Loucy (cell line): Measurements from ENCODE around the gene ZBTB16.
"Not testable (repeated sequence)": the region's sequence is repeated elsewhere in the genome, so short reads cannot be mapped to it uniquely, and the experiment has no call there.

Source experiments
- H2AFZ ChIP-seq: fragments of 200-600 bp; sonication (generic); 2 replicates; pipeline ENCODE4 v1.6.0; 2016; ENCODE audit warnings: antibody characterized with exemption, mild to moderate bottlenecking, low read length, moderate library complexity
- H3F3A ChIP-seq: fragments of 200-600 bp; 2 replicates; pipeline ENCODE4 v1.6.0; 2016; ENCODE audit warnings: antibody characterized with exemption, low read depth, mild to moderate bottlenecking
- H3K27me3 ChIP-seq: fragments of 200-600 bp; sonication (generic); 2 replicates; pipeline ENCODE4 v1.6.1; 2014; ENCODE audit warnings: low read length, mild to moderate bottlenecking; ENCODE audit not compliant: insufficient read depth, poor library complexity, severe bottlenecking
- H3K36me3 ChIP-seq: fragments of 200-600 bp; sonication (generic); 2 replicates; pipeline ENCODE4 v1.6.1; 2016; ENCODE audit warnings: low read length; ENCODE audit not compliant: insufficient read depth
- H3K4me1 ChIP-seq: fragments of 200-600 bp; sonication (generic); 2 replicates; pipeline ENCODE4 v1.5.1; 2014; ENCODE audit warnings: low read length, mild to moderate bottlenecking; ENCODE audit not compliant: insufficient read depth, poor library complexity, severe bottlenecking
- H3K4me2 ChIP-seq: fragments of 200-600 bp; sonication (generic); 2 replicates; pipeline ENCODE4 v1.6.0; 2014; ENCODE audit warnings: antibody characterized with exemption, low read length, low read depth, mild to moderate bottlenecking; ENCODE audit not compliant: poor library complexity, severe bottlenecking
- H3K4me3 ChIP-seq: fragments of 200-600 bp; sonication (generic); 2 replicates; pipeline ENCODE4 v1.5.1; 2014; ENCODE audit warnings: low read length, mild to moderate bottlenecking, mixed read lengths; ENCODE audit not compliant: poor library complexity, severe bottlenecking
- H3K79me2 ChIP-seq: fragments of 200-600 bp; sonication (generic); 2 replicates; pipeline ENCODE4 v1.6.1; 2014; ENCODE audit warnings: low read length; ENCODE audit not compliant: insufficient read depth
- H3K9ac ChIP-seq: fragments of 200-600 bp; sonication (generic); 2 replicates; pipeline ENCODE4 v1.6.0; 2014; ENCODE audit warnings: mild to moderate bottlenecking, low read depth, low read length, moderate library complexity; ENCODE audit not compliant: poor library complexity, severe bottlenecking
- H3K9me2 ChIP-seq: fragments of 200-600 bp; sonication (generic); replicated peaks from 2 replicates; pipeline ENCODE4 v1.6.1; 2016; ENCODE audit warnings: low read depth, low read length, mixed read lengths
- H3K9me3 ChIP-seq: fragments of 200-600 bp; sonication (generic); 2 replicates; pipeline ENCODE4 v1.6.1; 2014; ENCODE audit warnings: mild to moderate bottlenecking, antibody characterized with exemption, low read length, low read depth; ENCODE audit not compliant: insufficient read depth
- H4K20me1 ChIP-seq: fragments of 200-600 bp; sonication (generic); 2 replicates; pipeline ENCODE4 v1.6.0; 2014; ENCODE audit warnings: antibody characterized with exemption, low read length, mild to moderate bottlenecking; ENCODE audit not compliant: insufficient read depth, poor library complexity, severe bottlenecking
- CTCF ChIP-seq: fragments of 200-600 bp; sonication (generic); conservative IDR thresholded peaks from 2 replicates; pipeline ENCODE4 v1.5.1; 2014; ENCODE audit warnings: mild to moderate bottlenecking, antibody characterized with exemption, low read length
- EZH2phosphoT487 ChIP-seq: fragments of 200-600 bp; IDR thresholded peaks from 2 replicates; pipeline ENCODE4 v1.6.1; 2018; ENCODE audit warnings: antibody characterized with exemption, mild to moderate bottlenecking, moderate library complexity, borderline replicate concordance

The ZBTB16 gene

GRCh38 chr11:114049050-114049449, 10.5 kb upstream of the ZBTB16 start:
- Histone ChIP-seq H3K4me2 (no peak overlapping the region), H3K79me2 (no peaks in the 10 kb centered on the region), H3K4me3 (no peak overlapping the region), H3K36me3 (no peaks in the 10 kb centered on the region), H2AFZ (no peak overlapping the region), H3K9me2 (no peaks in the 10 kb centered on the region), H3K9ac (no peak overlapping the region), H3F3A (no peaks in the 10 kb centered on the region), H3K27me3 (no peaks in the 10 kb centered on the region), H4K20me1 (no peaks in the 10 kb centered on the region), H3K9me3 (no peaks in the 10 kb centered on the region), H3K4me1 (peaks cover 9% of the 10 kb centered on the region)
- TF ChIP-seq EZH2phosphoT487 (no peak), CTCF (no peak)

- H3K9ac ChIP-seq, H3K4me3 ChIP-seq, H2AFZ ChIP-seq, H4K20me1 ChIP-seq, H3K79me2 ChIP-seq, H3K4me1 ChIP-seq, H3K9me2 ChIP-seq, H3K36me3 ChIP-seq, H3F3A ChIP-seq, H3K9me3 ChIP-seq, H3K4me2 ChIP-seq, H3K27me3 ChIP-seq: not testable (repeated sequence)
Observed at GRCh38 chr11:114049766-114050165, 9.7 kb upstream of the ZBTB16 start.

GRCh38 chr11:114050258-114050927, 9.1 kb upstream of the ZBTB16 start:
- TF ChIP-seq CTCF (no peak), EZH2phosphoT487 (no peak)
- Histone ChIP-seq H3K36me3 (no peaks in the 10 kb centered on the region), H3K27me3 (no peaks in the 10 kb centered on the region), H3K79me2 (no peaks in the 10 kb centered on the region), H3K9ac (no peak overlapping the region), H4K20me1 (no peaks in the 10 kb centered on the region), H3K4me3 (no peak overlapping the region), H3F3A (no peaks in the 10 kb centered on the region), H3K9me3 (no peaks in the 10 kb centered on the region), H2AFZ (no peak overlapping the region), H3K4me2 (no peak overlapping the region), H3K9me2 (no peaks in the 10 kb centered on the region), H3K4me1 (no peaks in the 10 kb centered on the region)

- Histone ChIP-seq H3K4me1 (peaks cover 2% of the 10 kb centered on the region), H3K4me3 (no peak overlapping the region), H4K20me1 (no peaks in the 10 kb centered on the region), H3K36me3 (no peaks in the 10 kb centered on the region), H3K27me3 (no peaks in the 10 kb centered on the region), H3K9me2 (no peaks in the 10 kb centered on the region), H3K79me2 (no peaks in the 10 kb centered on the region), H2AFZ (no peak overlapping the region), H3K4me2 (no peak overlapping the region), H3F3A (no peaks in the 10 kb centered on the region), H3K9ac (no peak overlapping the region), H3K9me3 (no peaks in the 10 kb centered on the region)
- no peak for TF ChIP-seq EZH2phosphoT487
Observed at GRCh38 chr11:114051558-114051957, 8.0 kb upstream of the ZBTB16 start.
